ENCODE results near the gene ALG8.

Gene ALG8

GRCh38 chr11:78158987-78159652 is 19.7 kb upstream of the ALG8 start:
- DNase-seq: no peak

- DNase-seq: no peak
These were observed 16.9 kb upstream of the ALG8 start for GRCh38 chr11:78156127-78156844.

GRCh38 chr11:78151804-78152203 is 12.4 kb upstream of the ALG8 start:
- DNase-seq: no peak

- no peak for DNase-seq
These were observed 11.3 kb upstream of the ALG8 start for GRCh38 chr11:78150754-78151153.

GRCh38 chr11:78150346-78150745 is 10.9 kb upstream of the ALG8 start:
- DNase-seq: no peak

GRCh38 chr11:78149646-78150045 is 10.2 kb upstream of the ALG8 start:
- no peak for DNase-seq

- no peak for DNase-seq
These were observed 8.4 kb upstream of the ALG8 start for GRCh38 chr11:78147807-78148206.

GRCh38 chr11:78145511-78146025 is 6.1 kb upstream of the ALG8 start:
- no peak for DNase-seq

- DNase-seq: no peak
These were observed 1.1 kb upstream of the ALG8 start for GRCh38 chr11:78140392-78141077.

- no peak for DNase-seq
These were observed 568 bp downstream of the ALG8 start for GRCh38 chr11:78138694-78139421.

GRCh38 chr11:78138291-78138690 is 1.1 kb downstream of the ALG8 start:
- no peak for DNase-seq

- DNase-seq: no peak
These were observed 7.0 kb downstream of the ALG8 start for GRCh38 chr11:78132475-78132874.

- DNase-seq: no peak
These were observed 7.5 kb downstream of the ALG8 start for GRCh38 chr11:78131956-78132355.

- DNase-seq: no peak
These were observed 12.0 kb downstream of the ALG8 start for GRCh38 chr11:78127403-78127802.

GRCh38 chr11:78112582-78113275 is 26.7 kb downstream of the ALG8 start:
- DNase-seq: no peak

- DNase-seq: no peak
These were observed 28.1 kb downstream of the ALG8 start for GRCh38 chr11:78111298-78111697.

- no peak for DNase-seq
These were observed 28.6 kb downstream of the ALG8 start for GRCh38 chr11:78110830-78111229.

GRCh38 chr11:78110351-78110750 is 29.1 kb downstream of the ALG8 start:
- no peak for DNase-seq

GRCh38 chr11:78109081-78110015 is 30.1 kb downstream of the ALG8 start:
- DNase-seq: peak; percentile 33

GRCh38 chr11:78100676-78101472 is 38.6 kb downstream of the ALG8 start:
- no peak for DNase-seq
